MM.1S (cell line): ENCODE data around the gene CA10.

Experiments used
- CTCF ChIP-seq: fragments of 300-600 bp; sonication (generic); IDR thresholded peaks from 2 replicates; pipeline ENCODE4 v1.5.1; 2016; ENCODE audit warnings: antibody characterized with exemption, low read length, mixed read lengths
- EZH2phosphoT487 ChIP-seq: fragments of 300-600 bp; sonication (generic); IDR thresholded peaks from 2 replicates; pipeline ENCODE4 v1.6.1; 2018; ENCODE audit warnings: antibody characterized with exemption, low read length

GRCh38 chr17:51820252-51820651, 338.3 kb downstream of the CA10 start:
- TF ChIP-seq CTCF (no peak), EZH2phosphoT487 (no peak)
